CD4-positive, alpha-beta T cell treated with Interleukin-10 for 1 hour (primary cell): Measurements from ENCODE around the gene NRXN2.

Experiments
- DNase-seq: peaks from one replicate; pipeline ENCODE4 v3.0.0-alpha.2; 2020

Gene NRXN2

DNA sequence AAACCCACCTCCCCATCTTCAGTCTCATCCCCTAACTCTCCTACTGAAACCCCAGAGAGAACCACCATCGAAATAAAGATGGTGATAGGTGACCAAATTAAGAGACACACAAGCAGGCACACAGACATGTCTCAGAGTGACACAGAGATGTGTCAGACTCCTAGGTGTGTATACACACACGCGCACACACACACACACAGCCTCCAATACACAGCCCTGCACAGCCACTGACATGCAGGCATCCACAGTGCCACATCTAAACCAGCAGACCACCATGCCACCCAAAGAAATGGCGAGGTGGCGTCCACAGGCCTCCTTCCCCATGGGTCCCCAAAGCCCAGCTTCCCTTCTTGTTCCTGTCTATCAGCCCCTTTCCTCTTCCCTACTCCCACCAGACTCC is 27.4 kb downstream of the NRXN2 start:
- DNase-seq = no peak

GRCh38 chr11:64694821-64695365 is 28.1 kb downstream of the NRXN2 start:
- DNase-seq = no peak

DNA sequence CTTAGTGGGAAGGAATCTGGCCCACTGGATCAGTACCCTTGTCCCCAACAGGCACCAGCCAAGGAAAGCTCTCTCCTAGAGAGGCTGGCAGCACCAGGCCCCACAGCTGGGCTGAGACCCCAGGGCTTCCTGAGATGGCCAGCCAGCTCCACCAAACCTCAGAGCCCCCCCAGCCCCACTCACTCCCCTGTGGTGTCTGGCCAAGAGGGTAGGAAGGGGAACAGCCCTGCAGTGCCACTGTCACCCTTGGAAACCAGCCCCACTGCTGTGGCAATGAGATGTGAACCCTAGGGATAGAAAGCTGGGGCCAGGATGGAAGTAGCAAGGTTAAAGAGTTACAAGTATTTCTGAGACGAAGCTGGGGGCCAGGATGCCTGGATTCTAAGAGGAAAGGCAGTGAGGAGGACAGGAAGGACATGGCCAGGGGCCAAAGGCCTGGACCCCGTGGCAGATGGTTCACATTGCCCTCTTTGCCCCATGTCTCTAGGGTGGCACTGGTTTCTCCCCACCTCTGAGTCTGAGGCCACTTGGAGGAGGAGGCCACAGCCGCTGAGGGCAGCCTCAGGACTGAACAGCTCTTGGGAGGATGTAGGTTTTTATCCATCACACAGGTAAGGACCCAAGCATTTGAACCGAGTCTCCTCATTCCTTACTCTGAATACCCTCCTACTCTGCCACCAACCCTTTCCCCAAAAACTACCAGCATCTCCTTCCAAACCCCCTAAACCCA is 28.8 kb downstream of the NRXN2 start:
- no peak for DNase-seq

DNA sequence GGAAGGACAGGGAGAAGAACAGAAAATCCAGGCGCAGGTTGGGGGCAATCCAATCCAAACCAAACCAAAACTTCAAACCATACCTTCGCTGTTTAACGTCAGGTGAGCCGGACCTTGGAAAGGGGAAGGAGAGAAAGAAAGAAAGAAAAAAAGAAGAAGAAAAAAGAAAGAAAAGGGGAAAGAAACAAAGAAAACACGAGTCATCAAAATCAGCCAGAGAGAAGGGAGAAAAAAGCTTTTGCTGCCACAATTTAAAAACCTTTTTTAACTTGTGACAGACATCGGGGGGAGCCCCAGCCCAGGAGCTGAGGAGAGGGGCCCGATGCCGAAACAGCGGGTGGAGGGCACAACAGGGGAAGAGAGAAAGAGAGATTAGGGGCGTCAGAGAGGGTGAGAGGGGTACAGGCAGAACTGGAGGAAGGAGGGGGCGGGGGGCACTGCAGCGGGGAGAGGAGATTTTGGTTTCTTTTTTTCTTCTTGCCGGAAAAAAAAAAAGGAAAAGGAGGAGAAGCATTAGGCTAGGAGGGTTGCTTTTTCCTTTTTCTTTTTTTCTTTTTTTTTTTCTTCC is 30.1 kb downstream of the NRXN2 start:
- no peak for DNase-seq

DNA sequence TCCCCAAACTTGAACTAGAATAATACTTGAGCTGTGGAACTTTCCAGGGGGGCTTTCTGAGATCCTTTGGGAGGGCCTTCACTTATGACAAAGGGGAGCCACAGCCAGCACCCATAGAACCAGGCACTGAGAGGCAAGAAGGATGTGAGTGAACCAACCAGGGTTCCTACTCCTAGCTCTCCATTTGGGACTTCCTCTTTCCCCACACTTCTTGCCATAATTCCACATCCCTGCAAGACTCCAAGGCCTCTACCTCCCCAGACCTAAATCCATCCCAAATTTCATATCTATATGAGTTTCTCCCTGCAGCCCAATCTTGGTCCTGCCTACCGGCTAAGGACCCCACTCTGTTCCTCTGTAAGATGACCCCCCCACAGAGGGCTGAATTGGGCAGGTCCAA is 31.5 kb downstream of the NRXN2 start:
- no peak for DNase-seq

- DNase-seq = no peak
Measured at GRCh38 chr11:64690235-64690634, 32.8 kb downstream of the NRXN2 start.

DNA sequence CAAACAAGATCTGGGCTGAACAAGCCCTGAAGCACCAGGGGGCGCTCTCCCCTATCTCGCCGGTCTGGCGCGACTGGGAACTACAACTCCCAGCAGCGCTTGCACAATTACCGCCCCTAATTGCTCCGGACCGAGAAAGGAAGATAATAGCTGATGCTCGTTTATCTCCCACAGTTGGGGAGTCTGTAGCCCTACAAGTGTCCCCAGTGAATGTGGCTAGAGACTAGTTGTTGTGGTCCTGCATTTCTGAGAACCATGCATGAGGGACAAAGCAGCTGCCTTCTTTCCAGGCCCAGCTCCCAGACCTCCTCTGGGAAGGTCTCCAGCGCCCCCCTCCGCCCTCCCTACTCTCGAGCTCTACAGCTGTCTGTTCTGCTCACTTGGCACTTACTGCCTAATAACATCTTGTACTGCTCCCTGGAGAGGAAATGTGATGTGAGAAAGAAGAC is 34.4 kb downstream of the NRXN2 start:
- peak; percentile 91 for DNase-seq

DNA sequence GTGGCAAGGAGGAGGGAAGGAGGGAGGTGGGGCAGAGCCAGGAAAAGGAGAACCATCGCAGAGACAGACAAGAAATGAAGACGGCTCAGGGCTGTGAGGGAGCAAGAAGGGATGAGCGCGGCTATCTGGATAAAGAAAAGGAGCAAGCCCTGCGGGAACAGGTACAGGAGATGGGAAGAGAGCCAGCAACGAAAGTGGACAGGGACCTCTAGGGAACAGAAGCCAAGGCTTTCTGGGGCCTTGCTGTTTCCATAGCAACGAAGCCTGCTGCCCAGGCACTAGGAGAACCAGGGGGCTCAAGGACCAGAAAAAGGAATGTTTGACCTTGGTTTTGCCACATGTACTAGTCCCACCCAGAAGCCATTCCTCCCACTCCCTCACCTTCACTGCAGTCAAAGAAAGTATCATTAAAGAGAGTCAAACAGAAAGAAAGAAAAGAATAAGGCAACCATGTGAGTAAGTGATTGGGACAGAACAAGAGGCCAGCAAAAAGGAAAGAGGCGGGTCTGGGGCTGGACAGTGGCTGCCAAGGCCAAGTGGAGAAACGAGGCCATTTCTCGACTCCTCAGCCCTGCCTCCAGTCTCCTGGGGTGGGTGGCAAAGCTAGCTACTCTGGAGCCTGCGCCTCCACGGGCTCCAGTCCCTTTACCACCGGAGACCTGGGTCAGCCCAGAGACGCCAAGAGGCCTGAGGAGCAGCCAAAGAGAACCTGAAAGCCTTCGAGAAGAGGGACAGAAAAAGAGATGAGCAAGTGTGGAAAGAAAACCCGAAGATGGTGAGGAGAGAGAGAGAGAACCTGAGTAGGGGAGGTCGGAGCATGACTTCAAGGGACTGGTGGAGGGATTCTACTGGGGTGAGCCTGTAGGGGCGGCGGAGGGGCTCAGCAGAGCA is 35.1 kb downstream of the NRXN2 start:
- DNase-seq = no peak

GRCh38 chr11:64687204-64687603 is 35.8 kb downstream of the NRXN2 start:
- DNase-seq = no peak

GRCh38 chr11:64686466-64687170 is 36.4 kb downstream of the NRXN2 start:
- DNase-seq = no peak

- no peak for DNase-seq
Measured at GRCh38 chr11:64685536-64685935, 37.5 kb downstream of the NRXN2 start.

DNA sequence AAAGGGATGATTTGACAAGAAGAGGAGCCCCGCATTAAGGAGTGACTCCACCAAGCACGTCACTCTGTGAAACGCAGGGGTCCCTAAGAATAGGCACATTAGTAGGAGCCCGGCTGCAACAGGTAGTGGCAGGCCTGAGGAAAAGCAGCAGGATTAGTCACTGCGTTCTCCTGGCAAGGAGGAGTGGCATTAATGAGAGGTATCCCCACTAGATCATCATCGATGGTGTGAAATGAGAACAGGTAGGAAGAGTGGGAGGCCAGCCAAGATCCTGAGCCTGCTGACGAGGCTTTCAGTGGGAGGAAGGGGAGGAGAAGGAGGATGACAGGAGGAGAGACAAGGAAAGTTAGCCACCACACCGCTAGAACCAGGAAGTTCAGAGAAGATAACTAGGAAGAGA is 38.6 kb downstream of the NRXN2 start:
- DNase-seq = no peak

GRCh38 chr11:64681171-64681570 is 41.8 kb downstream of the NRXN2 start:
- DNase-seq = no peak

GRCh38 chr11:64679846-64680245 is 43.2 kb downstream of the NRXN2 start:
- no peak for DNase-seq

DNA sequence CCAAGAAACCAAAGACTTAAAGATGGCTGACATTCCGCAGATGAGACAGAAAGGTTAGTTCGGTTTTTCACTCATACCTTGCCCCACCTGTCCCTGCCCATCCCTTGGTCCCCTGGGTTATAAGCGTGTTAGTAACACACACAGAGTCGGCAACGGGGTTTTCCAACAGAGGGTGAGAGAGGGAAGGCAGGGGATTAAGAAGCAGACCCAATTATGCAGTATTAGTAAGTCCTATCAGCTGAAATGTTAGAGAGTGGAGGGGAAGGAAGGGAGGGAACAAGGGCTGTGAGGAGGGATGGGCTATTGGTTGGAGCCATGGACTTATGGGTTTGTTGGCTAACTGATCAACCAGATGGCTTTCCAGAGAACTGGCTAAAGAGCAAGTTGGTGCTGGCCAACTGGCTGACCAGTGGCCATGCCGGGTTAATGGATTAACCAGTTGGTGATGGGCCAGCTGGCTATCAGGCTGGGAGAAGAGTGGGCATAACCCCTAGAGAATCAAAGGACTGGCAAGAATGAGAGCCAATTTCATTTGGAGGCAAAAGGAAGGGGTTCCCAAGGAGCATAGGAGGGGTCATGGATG is 45.5 kb downstream of the NRXN2 start:
- no peak for DNase-seq

- no peak for DNase-seq
Measured at GRCh38 chr11:64676261-64676615, 46.8 kb downstream of the NRXN2 start.

GRCh38 chr11:64675450-64676260 is 47.3 kb downstream of the NRXN2 start:
- no peak for DNase-seq

- DNase-seq = no peak
Measured at GRCh38 chr11:64674774-64675173, 48.2 kb downstream of the NRXN2 start.

DNA sequence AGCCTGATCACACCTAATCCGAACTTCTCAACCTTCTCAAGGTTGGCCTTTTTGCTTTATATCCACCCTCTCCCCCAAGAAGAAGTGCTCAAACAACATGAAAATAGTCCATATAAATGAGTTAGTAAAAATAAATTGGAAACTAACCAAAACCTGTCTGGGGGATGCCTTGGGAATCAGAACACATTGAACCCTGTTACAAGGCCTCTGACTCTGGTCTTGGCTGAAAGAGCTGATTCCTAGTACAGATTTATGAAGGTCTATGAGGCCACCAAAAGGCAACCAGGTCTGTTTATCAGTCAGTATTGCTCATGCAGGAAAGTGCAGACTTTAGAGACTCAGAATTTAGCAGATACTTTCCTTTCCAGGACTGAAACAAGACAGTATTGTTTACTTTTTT is 49.7 kb downstream of the NRXN2 start:
- DNase-seq = no peak

- no peak for DNase-seq
Measured at GRCh38 chr11:64672875-64673274, 50.1 kb downstream of the NRXN2 start.

DNA sequence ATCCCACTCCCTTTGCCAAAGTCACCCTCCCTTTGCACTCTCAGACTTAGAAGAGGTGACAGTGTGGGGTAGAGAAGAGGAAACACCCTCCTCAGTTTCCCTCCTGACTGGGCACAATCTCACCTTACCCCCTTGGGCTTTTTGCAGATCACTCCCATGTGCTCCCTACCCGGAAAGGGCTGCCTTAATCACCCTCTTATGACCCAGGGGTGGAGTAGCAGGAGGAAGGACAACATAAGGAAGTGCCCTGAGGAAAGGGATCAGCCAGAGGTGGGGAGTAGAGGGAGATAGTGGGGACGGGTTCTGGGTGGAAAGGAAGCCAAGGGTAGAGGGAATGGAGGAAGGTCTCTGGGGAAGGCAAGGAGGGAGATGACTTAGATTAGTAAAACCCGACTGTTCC is 52.0 kb downstream of the NRXN2 start:
- no peak for DNase-seq
